Brain microvascular endothelial cell (primary cell): Measurements from ENCODE around the gene FAM50A.

ENCODE experiments used
- DNase-seq: peaks from one replicate; pipeline ENCODE4 v3.0.0-alpha.2; 2020
- H3K27ac ChIP-seq: fragments of 250-450 bp; sonication (Bioruptor Pico); 2 replicates; pipeline ENCODE4 v1.5.1; 2020; ENCODE audit warnings: mild to moderate bottlenecking, moderate library complexity
- H3K27me3 ChIP-seq: fragments of 250-450 bp; sonication (Bioruptor Pico); replicated peaks from 2 replicates; pipeline ENCODE4 v1.5.1; 2020; ENCODE audit warnings: mild to moderate bottlenecking
- H3K36me3 ChIP-seq: fragments of 250-450 bp; sonication (Bioruptor Pico); replicated peaks from 2 replicates; pipeline ENCODE4 v1.5.1; 2020; ENCODE audit warnings: mild to moderate bottlenecking
- H3K4me3 ChIP-seq: 2 replicates; pipeline ENCODE4 v1.5.1; 2011; ENCODE audit warnings: low read depth, mild to moderate bottlenecking, control low read depth, low read length, moderate library complexity
- in situ Hi-C: cut with HindIII; loops from 2 replicates; pipeline ENCODE4 v1.10.0; 2017; ENCODE audit warnings: low sequenced_read_pairs, low pct_ligation_motif_present
- TF ChIP-seq, protein P1 (sequence below): IDR thresholded peaks from 2 replicates; pipeline ENCODE4 v1.5.1; 2011; ENCODE audit warnings: low read depth, mild to moderate bottlenecking, moderate library complexity, low read length, control low read depth, inconsistent platforms; ENCODE audit errors: missing control alignments

FAM50A gene

DNA sequence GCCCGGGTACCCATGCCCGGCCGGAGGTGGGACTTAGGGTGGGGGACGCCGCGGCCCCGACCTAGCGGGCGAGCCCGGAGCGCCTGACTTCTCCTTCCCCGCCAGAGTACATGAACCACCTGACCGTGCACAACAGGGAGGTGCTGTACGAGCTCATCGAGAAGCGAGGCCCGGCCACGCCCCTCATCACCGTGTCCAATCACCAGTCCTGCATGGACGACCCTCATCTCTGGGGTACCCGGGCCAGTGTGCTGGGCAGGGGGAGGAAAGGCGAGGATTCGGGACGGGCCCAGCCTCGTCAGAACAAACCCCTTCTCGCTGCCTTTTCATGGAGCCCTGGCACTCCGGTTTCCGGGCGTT, 32.0 kb upstream of the FAM50A start:
- TF ChIP-seq, protein P1, sequence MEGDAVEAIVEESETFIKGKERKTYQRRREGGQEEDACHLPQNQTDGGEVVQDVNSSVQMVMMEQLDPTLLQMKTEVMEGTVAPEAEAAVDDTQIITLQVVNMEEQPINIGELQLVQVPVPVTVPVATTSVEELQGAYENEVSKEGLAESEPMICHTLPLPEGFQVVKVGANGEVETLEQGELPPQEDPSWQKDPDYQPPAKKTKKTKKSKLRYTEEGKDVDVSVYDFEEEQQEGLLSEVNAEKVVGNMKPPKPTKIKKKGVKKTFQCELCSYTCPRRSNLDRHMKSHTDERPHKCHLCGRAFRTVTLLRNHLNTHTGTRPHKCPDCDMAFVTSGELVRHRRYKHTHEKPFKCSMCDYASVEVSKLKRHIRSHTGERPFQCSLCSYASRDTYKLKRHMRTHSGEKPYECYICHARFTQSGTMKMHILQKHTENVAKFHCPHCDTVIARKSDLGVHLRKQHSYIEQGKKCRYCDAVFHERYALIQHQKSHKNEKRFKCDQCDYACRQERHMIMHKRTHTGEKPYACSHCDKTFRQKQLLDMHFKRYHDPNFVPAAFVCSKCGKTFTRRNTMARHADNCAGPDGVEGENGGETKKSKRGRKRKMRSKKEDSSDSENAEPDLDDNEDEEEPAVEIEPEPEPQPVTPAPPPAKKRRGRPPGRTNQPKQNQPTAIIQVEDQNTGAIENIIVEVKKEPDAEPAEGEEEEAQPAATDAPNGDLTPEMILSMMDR: no peak
- Histone ChIP-seq H3K36me3 (no peaks in the 10 kb centered on the region), H3K27me3 (no peaks in the 10 kb centered on the region), H3K4me3 (peak overlapping the region; percentile 59), H3K27ac (no peak overlapping the region)
- no peak for DNase-seq
- in situ Hi-C loops: no loop called here

- Histone ChIP-seq H3K27me3 (no peaks in the 10 kb centered on the region), H3K27ac (no peak overlapping the region), H3K36me3 (no peaks in the 10 kb centered on the region), H3K4me3 (peak overlapping the region; percentile 59)
- DNase-seq: no peak
- TF ChIP-seq, protein P1: no peak
- in situ Hi-C loops: no loop called here
Measured at GRCh38 chrX:154412468-154412867, 31.5 kb upstream of the FAM50A start.

DNA sequence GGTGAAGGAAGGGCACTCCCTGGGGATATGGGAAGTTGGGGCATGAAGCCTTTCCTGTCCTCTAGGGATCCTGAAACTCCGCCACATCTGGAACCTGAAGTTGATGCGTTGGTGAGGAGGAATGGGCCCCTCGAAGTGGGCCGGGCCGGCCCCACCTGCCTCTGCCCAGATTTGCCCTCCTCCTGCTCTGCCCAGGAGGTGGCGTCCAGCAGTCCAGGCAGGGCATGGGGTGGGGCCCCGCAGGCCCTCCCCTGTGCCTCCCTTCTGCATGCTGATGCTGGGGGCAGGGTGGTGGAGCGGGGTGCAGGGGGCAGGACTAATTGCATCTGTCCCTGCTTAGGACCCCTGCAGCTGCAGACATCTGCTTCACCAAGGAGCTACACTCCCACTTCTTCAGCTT, 30.8 kb upstream of the FAM50A start:
- in situ Hi-C loops: no loop called here
- H3K27me3 ChIP-seq: no peaks in the 10 kb centered on the region
- H3K4me3 ChIP-seq: no peak overlapping the region
- no peak overlapping the region for H3K27ac ChIP-seq
- no peaks in the 10 kb centered on the region for H3K36me3 ChIP-seq
- DNase-seq: no peak
- TF ChIP-seq, protein P1: no peak

- TF ChIP-seq, protein P1: no peak
- in situ Hi-C loops: no loop called here
- H3K27me3 ChIP-seq: no peaks in the 10 kb centered on the region
- H3K4me3 ChIP-seq: no peak overlapping the region
- H3K36me3 ChIP-seq: no peaks in the 10 kb centered on the region
- no peak overlapping the region for H3K27ac ChIP-seq
- no peak for DNase-seq
Measured at GRCh38 chrX:154417157-154417556, 26.8 kb upstream of the FAM50A start.

GRCh38 chrX:154419189-154419588, 24.8 kb upstream of the FAM50A start:
- no peak for DNase-seq
- in situ Hi-C loops: no loop called here

More at GRCh38 chrX:154419189-154419588, 24.8 kb upstream of the FAM50A start:
- no peaks in the 10 kb centered on the region for H3K36me3 ChIP-seq
- TF ChIP-seq, protein P1: no peak
- H3K27me3 ChIP-seq: no peaks in the 10 kb centered on the region
- H3K27ac ChIP-seq: no peak overlapping the region
- no peak overlapping the region for H3K4me3 ChIP-seq
